GM12801 (cell line): ENCODE measurements around the gene NISCH.

Source experiments
- TF ChIP-seq, protein P1 (sequence below): IDR thresholded peaks from one replicate; pipeline ENCODE4 v1.5.1; 2011; ENCODE audit warnings: control low read depth; ENCODE audit not compliant: insufficient read length; ENCODE audit errors: extremely low read depth

NISCH gene

DNA sequence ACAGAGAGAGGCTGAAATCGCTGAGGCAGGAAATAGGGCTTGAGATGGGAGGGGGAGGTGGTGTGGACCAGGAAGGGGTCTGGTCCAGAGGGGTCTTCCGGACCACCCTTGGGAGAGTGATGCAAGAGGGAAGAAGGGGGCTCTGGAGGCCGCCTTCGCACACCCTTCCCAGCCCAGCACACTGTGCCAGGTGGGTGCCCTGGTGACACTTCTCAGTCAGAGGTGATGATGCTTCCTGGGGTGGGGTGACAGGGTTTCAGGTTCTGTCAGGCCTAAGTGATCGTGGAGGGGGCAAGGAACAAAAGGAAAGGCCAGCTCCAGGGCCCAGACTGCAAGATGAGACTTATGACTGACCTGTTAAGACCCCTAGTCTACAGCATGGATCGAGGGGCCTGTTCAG is 23.2 kb upstream of the NISCH start:
- TF ChIP-seq, protein P1, sequence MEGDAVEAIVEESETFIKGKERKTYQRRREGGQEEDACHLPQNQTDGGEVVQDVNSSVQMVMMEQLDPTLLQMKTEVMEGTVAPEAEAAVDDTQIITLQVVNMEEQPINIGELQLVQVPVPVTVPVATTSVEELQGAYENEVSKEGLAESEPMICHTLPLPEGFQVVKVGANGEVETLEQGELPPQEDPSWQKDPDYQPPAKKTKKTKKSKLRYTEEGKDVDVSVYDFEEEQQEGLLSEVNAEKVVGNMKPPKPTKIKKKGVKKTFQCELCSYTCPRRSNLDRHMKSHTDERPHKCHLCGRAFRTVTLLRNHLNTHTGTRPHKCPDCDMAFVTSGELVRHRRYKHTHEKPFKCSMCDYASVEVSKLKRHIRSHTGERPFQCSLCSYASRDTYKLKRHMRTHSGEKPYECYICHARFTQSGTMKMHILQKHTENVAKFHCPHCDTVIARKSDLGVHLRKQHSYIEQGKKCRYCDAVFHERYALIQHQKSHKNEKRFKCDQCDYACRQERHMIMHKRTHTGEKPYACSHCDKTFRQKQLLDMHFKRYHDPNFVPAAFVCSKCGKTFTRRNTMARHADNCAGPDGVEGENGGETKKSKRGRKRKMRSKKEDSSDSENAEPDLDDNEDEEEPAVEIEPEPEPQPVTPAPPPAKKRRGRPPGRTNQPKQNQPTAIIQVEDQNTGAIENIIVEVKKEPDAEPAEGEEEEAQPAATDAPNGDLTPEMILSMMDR, result no peak

DNA sequence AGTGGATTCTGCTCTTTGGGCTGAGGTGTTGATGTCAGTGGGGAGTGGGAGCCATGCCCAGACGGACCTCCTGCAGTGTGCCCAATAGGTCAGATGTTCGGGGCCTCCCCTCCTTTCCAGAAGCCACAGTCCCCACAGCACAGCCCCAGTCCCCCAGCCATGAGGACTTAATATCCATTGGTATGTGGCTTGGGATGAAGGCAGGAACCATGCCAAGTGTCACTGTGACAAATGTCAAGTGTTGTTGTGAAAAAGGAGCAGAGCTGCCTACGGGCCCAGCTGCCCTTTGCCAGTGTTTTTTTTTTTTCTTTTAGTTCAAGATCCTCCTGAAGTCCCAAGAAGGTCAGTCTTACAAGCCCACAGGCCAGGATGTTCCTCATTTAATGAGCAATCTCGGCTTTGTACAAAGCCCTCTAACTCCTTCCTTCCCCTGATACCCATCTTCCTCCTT is 22.7 kb upstream of the NISCH start:
- TF ChIP-seq, protein P1, result no peak

DNA sequence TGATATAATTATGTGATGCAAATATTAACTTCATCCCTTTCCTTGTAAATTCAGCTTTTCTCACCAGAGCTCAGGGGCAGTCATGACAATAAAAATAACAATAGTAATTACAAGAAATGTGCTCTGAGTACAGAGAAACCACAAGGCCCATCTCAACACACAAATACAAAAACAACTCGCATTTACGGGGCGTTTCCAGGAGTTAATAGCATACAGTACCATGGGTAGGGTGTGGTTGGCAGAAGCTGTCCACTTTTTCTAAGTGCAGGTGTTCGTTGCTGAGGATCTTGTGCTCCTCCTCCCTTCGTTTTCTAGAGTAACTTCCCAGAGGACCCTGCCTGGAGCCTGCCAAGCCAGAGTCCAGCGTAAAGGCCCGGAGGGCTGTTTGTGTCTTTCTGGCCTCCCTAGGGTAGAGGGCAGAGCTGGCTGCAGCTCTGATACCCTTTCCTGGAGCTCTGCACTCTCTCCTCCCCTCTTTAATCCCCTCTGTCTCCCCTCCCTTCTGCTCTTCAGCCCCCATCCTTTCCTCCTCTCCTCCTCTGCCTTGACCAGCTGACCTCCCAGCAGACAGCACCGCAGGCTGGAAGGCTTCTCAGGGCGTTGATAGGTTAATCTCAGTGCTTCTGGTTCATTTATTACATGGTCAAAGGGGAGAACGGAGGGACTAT is 21.9 kb upstream of the NISCH start:
- TF ChIP-seq, protein P1, result no peak

DNA sequence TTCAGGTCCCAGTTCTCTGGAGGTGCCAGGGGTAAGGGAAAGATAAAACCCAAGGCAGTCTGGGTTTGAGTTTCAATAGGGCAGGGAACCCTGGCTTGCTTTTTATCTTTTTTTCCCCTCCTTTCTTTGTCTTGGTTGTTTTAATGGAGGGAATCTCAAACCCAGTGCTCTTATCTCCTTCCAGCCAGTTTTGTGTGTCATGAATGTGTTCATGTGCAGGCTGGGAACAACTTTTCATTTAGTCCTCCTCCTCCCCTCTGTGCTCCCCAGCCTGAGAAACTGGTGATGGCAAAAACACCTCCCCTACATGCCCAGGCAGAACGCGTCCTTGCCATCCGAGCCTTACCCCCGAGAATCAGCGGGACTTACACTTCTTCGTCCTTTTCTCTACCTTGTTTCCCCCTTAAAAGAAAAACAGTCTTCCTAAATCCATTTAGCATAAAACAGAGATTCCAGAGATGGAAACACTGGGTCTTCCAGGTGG is 21.4 kb upstream of the NISCH start:
- TF ChIP-seq, protein P1, result no peak

DNA sequence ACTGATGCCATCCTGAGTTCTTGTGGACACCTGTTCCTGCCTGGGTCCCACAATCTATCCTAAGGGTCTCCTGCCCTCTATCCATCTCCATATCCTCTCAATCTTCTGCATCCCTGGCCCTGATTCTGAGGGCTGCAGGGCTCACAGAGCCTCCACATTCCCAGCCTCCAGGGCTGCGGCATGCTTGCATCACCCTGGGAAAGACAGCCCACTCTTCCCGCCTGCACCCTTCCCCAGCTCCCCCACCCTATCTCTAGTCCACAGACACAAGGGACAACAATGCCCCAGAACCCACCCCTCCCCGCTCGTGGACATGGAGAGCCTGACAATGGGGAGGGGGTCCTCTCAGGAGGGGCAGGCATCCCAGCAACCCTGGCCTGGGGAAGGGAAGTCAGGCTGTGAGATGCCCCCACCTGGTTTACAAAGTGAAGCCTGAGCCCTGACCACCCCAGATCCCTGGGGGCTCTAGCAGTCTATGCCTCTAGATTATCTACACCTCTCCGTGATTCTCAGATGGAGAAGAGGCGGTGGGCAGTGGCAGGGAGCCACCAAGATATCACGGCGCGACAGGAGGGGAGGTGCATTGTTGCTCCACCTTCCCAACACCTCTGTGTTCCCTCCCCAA is 20.8 kb upstream of the NISCH start:
- TF ChIP-seq, protein P1, result no peak

- TF ChIP-seq, protein P1, result no peak
These were observed 19.9 kb upstream of the NISCH start for GRCh38 chr3:52435246-52436101.

DNA sequence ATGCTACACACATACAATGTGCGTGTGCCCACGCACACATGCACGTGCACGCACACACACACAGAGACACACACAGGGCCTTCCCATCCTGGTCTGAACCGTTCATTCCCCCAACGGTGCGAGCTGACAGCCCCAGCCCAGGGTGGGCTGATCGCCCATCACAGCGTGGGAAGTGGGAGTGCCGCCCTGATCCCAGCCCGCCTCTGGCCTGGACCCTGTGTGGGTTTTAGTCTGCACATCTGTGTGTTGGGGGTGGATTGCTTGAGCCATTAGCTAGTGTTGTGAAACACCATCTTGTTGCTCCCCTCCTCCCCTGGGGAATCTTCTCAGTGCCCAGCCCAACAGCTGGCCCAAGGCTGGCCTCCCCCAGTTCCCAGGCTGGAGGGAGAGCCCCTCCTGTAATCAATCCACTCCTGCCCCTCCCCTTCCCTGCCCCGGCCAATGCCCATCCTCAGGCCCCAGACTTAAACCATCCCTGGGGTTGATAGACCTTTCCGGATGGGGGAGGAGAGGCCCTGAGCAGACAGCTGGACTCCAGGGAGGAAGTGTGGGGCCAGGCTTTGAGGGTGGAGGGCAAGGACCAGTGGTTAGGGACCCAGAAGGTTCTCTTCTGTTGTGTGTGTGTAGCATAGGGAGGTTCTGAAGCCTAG is 18.8 kb upstream of the NISCH start:
- TF ChIP-seq, protein P1, result no peak
